Right lobe of liver (tissue), 6 donors: ENCODE data around the gene SNX14. TPM values are rescaled to one million over a fixed set of nuclear protein-coding genes. Genes with fewer than 3 reads are reported as not detected.
A peak's percentile ranks its signal among the peaks of the same experiment; 100 is the strongest.

Source experiments
- ATAC-seq, 4 donors: fragments of 200-7000 bp; cut with Tn5 transposase; one replicate each; pipeline ENCODE4 v1.9.1; 2020; ENCODE audit warnings: mild to moderate bottlenecking in 4 of 4, moderate library complexity in 4 of 4
- DNase-seq, 3 donors: peaks; one replicate each; pipeline ENCODE4 v3.0.0-alpha.2; 2020
- H3K27ac ChIP-seq, 3 donors: fragments of 200-600 bp; one replicate each; pipeline ENCODE4 v1.8.0; 2022
- H3K27me3 ChIP-seq, 2 donors: fragments of 200-600 bp; one replicate each; pipeline ENCODE4 v1.8.0; 2022
- H3K36me3 ChIP-seq, 4 donors: fragments of 200-600 bp; sonication (generic) in 1 of 4; one replicate each; pipeline versions ENCODE4 v1.5.1 to v1.8.0; 2017 to 2022; ENCODE audit warnings: control low read depth in 1 of 4
- H3K4me1 ChIP-seq, 4 donors: fragments of 200-600 bp; sonication (generic) in 1 of 4; one replicate each; pipeline versions ENCODE4 v1.5.1 to v1.8.0; 2017 to 2022; ENCODE audit warnings: control low read depth in 1 of 4
- H3K4me3 ChIP-seq, 3 donors: fragments of 200-600 bp; one replicate each; pipeline ENCODE4 v1.8.0; 2022
- H3K9me3 ChIP-seq, 4 donors: fragments of 200-600 bp; sonication (generic) in 1 of 4; one replicate each; pipeline versions ENCODE4 v1.5.1 to v1.8.0; 2017 to 2022; ENCODE audit warnings: control low read depth in 1 of 4
- POLR2A ChIP-seq: fragments of 450-650 bp; IDR thresholded peaks from one replicate; pipeline ENCODE4 v1.6.1; 2017; ENCODE audit warnings: antibody characterized with exemption, mild to moderate bottlenecking
- WGBS: methylation state at CpG from one replicate; pipeline ENCODE4 v1.1.6; 2018; ENCODE audit warnings: low coverage, low lambda C conversion rate; ENCODE audit not compliant: insufficient coverage; ENCODE audit errors: missing lambda C conversion rate; 5-methylcytosine and 5-hydroxymethylcytosine counted together
- intact Hi-C, 2 donors: fragments of 100-400 bp; cut with DNase I; formaldehyde crosslinking; loops; one replicate each; pipeline versions ENCODE4 v1.11.2 to v1.14.1; 2022
- total RNA-seq, 6 experiments: library from RNA; depleted of rRNA in 2 of 6; stranded (reverse); fragments of >200 nt in 2 of 6; fragmentation: NEBNext Ultra II Directional in 3 of 6; extraction: Animal tissue kit (Norgen Biotek cat#: 25700) in 3 of 6; gene quantifications; one replicate each; pipeline versions ENCODE4 v1.1.0 to v1.2.4, GENCODE V29; 2016 to 2023
- TF ChIP-seq, protein P1 (sequence below), 4 donors: fragments of 200-600 bp in 3 of 4; fragments of 450-650 bp in 1 of 4; IDR thresholded peaks; one replicate each; pipeline versions ENCODE4 v1.5.1 to v1.8.0; 2016 to 2022; ENCODE audit warnings: antibody characterized with exemption in 4 of 4, mild to moderate bottlenecking in 2 of 4
- donor health status: DM: no; HTN: yes; CAD: no.
- donor health status: DM: no; HTN: no; CAD: no.
- donor health status: DM: no; HTN: no; CAD: no.
- donor health status: DM: no; HTN: yes; CAD: no.
- donor health status: DM: no; HTN: yes; CAD: no.

The SNX14 gene
- total RNA-seq, 6 experiments from 2014 or later = 35.0 to 72.5 (median 51.9) TPM

DNA sequence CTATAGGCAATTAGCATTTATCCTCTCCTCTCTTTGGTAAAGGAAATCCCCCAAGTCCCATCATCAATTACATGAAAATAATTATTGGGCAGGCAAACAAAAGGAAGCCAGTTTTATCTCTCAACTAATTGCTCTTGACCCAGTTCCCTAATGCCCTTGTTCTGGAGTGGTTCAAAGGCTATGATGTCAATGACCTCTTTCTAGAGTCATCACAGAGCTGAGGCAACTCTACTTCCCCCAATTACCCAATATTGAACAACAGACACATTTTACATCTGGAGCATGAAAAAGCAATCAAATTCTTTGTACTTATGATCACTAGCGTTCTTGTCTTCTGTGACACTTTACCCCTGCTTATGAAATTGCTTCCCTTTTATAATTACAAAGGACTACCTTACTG lies 100.3 kb downstream of the SNX14 start:
- H3K4me1 ChIP-seq = peaks cover 0 to 10% (median 4%) of the 10 kb centered on the region in 4 donors
- no peak for DNase-seq
- H3K36me3 ChIP-seq = peaks cover 0 to 4% (median 0%) of the 10 kb centered on the region in 4 donors
- H3K27ac ChIP-seq = no peak overlapping the region
- ATAC-seq = peak; percentile 81 to 91 (median 85)
- H3K27me3 ChIP-seq = no peaks in the 10 kb centered on the region
- no peaks in the 10 kb centered on the region for H3K9me3 ChIP-seq
- no peak overlapping the region for H3K4me3 ChIP-seq
- TF ChIP-seq, protein P1, sequence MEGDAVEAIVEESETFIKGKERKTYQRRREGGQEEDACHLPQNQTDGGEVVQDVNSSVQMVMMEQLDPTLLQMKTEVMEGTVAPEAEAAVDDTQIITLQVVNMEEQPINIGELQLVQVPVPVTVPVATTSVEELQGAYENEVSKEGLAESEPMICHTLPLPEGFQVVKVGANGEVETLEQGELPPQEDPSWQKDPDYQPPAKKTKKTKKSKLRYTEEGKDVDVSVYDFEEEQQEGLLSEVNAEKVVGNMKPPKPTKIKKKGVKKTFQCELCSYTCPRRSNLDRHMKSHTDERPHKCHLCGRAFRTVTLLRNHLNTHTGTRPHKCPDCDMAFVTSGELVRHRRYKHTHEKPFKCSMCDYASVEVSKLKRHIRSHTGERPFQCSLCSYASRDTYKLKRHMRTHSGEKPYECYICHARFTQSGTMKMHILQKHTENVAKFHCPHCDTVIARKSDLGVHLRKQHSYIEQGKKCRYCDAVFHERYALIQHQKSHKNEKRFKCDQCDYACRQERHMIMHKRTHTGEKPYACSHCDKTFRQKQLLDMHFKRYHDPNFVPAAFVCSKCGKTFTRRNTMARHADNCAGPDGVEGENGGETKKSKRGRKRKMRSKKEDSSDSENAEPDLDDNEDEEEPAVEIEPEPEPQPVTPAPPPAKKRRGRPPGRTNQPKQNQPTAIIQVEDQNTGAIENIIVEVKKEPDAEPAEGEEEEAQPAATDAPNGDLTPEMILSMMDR (IDR thresholded peaks at IDR 0.05) = no peak
- TF ChIP-seq POLR2A = no peak
- 25% methylated on average over 1 of the region's 1 CpG for WGBS
- intact Hi-C loops = no loop called here

DNA sequence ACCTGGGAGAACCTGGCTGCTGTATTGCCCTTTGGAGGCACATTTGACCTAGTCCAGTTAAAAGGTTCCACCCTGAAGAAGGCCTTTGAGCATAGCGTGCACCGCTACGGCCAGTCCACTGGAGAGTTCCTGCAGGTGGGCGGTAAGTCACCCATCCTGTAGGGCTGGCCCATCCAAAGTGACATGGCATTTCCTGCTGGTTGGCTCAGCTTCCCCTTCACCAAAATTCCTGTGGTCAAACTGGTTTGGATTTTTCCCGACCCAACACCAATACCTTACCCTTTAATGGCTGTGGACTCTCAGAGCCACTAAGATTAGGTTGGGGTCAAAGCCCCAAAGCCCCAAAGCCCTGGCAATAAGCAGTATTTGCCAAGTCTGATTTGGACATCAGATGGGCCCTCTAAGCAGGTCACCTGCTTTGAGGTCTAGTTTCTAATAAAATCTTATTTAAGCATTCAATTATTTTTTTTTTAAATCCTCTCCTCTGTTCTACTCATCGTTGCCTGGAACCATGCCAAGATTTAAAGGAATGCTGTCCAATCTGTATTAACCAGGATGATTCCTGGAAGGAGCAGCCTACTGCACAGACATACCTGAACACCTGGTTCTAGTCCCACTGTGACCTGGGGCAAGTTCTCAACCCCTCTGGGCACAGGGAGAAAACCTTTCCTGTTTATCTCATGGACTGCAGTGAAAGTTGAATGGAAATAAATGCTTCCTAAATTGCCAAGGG lies 103.0 kb downstream of the SNX14 start:
- peaks cover 0 to 10% (median 4%) of the 10 kb centered on the region in 4 donors for H3K4me1 ChIP-seq
- ATAC-seq (no peak), DNase-seq (no peak)
- no peak for TF ChIP-seq POLR2A
- TF ChIP-seq, protein P1 (IDR thresholded peaks at IDR 0.05) = no peak
- no peaks in the 10 kb centered on the region for H3K27me3 ChIP-seq
- peaks cover 0 to 9% (median 0%) of the 10 kb centered on the region in 4 donors for H3K36me3 ChIP-seq
- no peaks in the 10 kb centered on the region for H3K9me3 ChIP-seq
- no peak overlapping the region for H3K4me3 ChIP-seq
- intact Hi-C loops = no loop called here
- WGBS = 65% methylated on average over 4 of the region's 6 CpGs
- no peak overlapping the region for H3K27ac ChIP-seq

DNA sequence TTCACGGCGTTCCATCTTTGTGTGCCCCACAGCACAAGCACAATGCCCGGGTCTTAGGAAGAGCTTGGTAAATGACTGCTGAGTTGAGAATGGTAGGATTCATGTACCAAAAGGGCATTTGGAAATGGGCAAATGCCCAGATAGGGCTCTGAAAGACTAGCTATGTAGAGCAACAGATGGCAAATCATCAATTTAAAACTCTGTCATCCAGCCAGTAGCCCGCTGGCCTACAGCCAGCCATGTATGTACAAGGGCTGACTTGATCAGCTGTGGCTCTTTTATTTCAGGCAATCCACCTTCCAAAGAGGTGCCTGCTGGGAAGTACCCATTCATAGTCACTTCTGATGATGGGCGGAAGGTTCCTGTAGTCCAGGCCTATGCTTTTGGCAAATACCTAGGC lies 108.7 kb downstream of the SNX14 start:
- intact Hi-C loops = loop anchor here in 1 of 2 donors (10.0 kb wide), 1 partner anchor 130 kb away; no protein-coding TSS in a partner anchor
- no peak overlapping the region for H3K27ac ChIP-seq
- ATAC-seq = no peak
- 90% methylated on average over 4 of the region's 5 CpGs for WGBS
- H3K36me3 ChIP-seq = peaks cover 0 to 5% (median 0%) of the 10 kb centered on the region in 4 donors
- DNase-seq = no peak
- no peaks in the 10 kb centered on the region for H3K27me3 ChIP-seq
- TF ChIP-seq POLR2A = no peak
- TF ChIP-seq, protein P1 (IDR thresholded peaks at IDR 0.05) = no peak
- H3K4me3 ChIP-seq = no peak overlapping the region
- H3K4me1 ChIP-seq = peaks cover 0 to 4% (median 0%) of the 10 kb centered on the region in 4 donors
- H3K9me3 ChIP-seq = no peaks in the 10 kb centered on the region

DNA sequence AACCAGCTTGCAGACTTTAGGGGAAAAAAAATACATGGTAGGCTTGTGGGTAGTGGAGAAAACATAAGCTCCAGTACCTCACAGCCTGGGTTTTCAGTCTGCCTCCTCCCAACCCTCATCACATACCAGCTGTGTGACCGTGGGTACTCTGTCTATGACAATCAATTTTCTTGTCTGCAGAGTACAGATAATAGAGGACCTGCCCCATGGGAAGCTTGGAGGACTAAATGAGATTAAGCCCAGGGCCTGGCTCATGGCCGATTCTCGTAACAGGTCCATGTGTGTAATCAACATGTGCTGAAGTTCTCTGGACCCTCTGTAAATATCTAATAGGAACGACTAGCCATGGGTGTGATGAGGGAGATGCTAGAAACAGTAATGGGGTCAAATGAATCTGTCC lies 109.8 kb downstream of the SNX14 start:
- H3K36me3 ChIP-seq = peaks cover 0 to 5% (median 0%) of the 10 kb centered on the region in 4 donors
- intact Hi-C loops = loop anchor here (2.0 to 10.0 kb wide), 2 partner anchors 129 to 133 kb away; no protein-coding TSS in a partner anchor
- peaks cover 0 to 4% (median 0%) of the 10 kb centered on the region in 4 donors for H3K4me1 ChIP-seq
- H3K4me3 ChIP-seq = no peak overlapping the region
- H3K27ac ChIP-seq = no peak overlapping the region
- 51% methylated on average over 3 of the region's 4 CpGs for WGBS
- ATAC-seq = no peak
- H3K27me3 ChIP-seq = no peaks in the 10 kb centered on the region
- TF ChIP-seq, protein P1 (IDR thresholded peaks at IDR 0.05) = no peak
- no peak for TF ChIP-seq POLR2A
- no peaks in the 10 kb centered on the region for H3K9me3 ChIP-seq
- DNase-seq = no peak
